Left colon (tissue), 2 donors: Measurements from ENCODE around the gene GMEB2. TPM values are rescaled to one million over a fixed set of nuclear protein-coding genes. Genes with fewer than 3 reads are reported as not detected.

Source experiments
- ATAC-seq: fragments of 200-7000 bp; cut with Tn5 transposase; one replicate; pipeline ENCODE4 v1.9.1; 2020; ENCODE audit warnings: mild to moderate bottlenecking, moderate library complexity
- DNase-seq, 2 donors: peaks; one replicate each; pipeline ENCODE4 v3.0.0-alpha.2; 2020
- intact Hi-C, 2 donors: fragments of 100-400 bp; cut with DNase I in 1 of 2; cut with micrococcal nuclease in 1 of 2; formaldehyde crosslinking; loops; one replicate each; pipeline versions ENCODE4 v1.11.2 to v1.14.0; 2022; cut with DNase I, micrococcal nuclease
- total RNA-seq, 2 donors: library from RNA; stranded (reverse); fragmentation: NEBNext Ultra II Directional; extraction: Animal tissue kit (Norgen Biotek cat#: 25700); gene quantifications; one replicate each; pipeline ENCODE4 v1.2.1, GENCODE V29; 2021
- donor health status: DM: no; HTN: no; CAD: no.
- donor health status: DM: yes; HTN: yes; CAD: no.

The GMEB2 gene
- total RNA-seq, 2 donors from 2014 or later: 9.7 to 11.6 TPM

DNA sequence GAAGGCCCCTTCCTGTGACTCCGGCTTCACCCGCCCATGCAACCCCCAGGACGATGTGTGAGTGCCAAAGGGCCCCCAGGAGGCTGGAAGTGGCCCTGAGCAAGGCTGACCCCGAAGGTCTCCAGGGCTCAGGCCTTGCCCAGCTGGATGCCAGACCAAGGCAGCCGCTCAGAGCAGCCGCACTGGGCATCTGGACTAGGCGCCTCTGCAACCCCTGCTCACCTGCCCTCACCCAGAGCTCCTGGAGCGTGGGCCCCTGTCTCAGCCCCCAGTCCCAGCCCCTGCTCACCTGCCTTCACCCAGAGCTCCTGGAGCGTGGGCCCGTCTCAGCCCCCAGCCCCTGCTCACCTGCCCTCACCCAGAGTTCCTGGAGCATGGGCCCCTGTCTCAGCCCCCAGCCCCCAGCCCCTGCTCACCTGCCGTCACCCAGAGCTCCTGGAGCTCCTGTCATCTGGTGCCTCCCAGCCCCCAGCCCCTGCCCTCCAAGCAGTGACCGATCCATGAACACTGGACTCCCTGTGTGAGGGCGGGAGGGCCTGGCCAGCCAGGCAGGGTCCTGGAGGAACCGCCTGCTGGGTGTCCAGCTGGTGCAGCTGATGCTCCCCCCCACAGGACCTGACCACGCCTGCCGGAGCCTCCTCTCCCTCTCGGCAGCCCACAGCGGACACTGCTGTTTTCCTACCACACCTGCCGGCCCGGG is 80.5 kb downstream of the GMEB2 start:
- no peak for ATAC-seq
- intact Hi-C loops: no loop called here
- DNase-seq: peak in 1 of 2 donors; percentile 45

DNA sequence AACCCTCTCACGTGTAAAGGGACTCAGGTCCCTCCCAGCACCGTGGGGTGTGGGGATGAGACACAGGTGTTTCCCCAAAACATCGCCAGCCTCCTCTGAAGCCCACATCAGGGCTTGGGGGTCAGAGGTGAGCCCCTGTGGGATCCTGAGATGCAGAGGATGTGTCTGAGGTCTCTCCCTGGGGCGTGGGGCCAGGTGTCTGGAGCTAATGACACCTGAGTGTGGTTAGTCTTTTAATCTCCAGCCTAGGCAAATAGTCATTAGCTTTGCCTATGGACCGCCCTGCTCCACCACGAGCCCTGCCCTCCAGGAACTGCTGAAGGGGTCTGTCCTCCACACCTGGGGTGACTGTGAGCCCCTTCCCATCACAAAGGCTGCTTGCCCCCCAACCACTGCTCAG is 81.1 kb downstream of the GMEB2 start:
- peak in 1 of 2 donors; percentile 63 for DNase-seq
- ATAC-seq: peak; percentile 31
- intact Hi-C loops: no loop called here

DNA sequence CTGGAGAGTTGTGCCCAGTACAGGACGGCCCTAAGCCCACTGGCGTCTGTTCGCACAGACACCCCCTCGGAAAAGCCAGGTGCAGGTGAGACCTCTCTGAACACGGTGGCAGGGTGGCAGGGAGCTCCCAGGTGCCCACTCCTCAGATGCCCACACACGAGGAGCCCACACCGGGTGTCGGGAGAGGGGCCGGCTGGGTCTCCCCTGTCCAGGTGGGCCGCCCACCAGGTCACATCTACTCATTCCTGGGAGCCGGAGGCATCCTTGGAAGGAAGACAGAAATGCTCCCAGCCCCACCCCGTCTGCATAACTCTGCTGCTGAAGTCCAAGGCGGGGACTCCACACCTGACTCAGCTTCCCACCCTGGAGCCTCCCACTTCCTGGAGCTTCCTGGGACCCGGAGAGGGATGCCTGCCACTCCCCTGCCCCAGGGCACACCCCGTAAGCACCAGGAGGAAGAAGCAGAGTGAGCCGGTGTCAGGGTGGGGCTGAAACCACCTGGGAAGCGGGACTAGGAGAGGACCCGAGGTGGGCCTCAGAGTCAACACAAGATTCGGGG is 81.9 kb downstream of the GMEB2 start:
- ATAC-seq: peak; percentile 76
- intact Hi-C loops: no loop called here
- DNase-seq: peak; percentile 80 to 94

DNA sequence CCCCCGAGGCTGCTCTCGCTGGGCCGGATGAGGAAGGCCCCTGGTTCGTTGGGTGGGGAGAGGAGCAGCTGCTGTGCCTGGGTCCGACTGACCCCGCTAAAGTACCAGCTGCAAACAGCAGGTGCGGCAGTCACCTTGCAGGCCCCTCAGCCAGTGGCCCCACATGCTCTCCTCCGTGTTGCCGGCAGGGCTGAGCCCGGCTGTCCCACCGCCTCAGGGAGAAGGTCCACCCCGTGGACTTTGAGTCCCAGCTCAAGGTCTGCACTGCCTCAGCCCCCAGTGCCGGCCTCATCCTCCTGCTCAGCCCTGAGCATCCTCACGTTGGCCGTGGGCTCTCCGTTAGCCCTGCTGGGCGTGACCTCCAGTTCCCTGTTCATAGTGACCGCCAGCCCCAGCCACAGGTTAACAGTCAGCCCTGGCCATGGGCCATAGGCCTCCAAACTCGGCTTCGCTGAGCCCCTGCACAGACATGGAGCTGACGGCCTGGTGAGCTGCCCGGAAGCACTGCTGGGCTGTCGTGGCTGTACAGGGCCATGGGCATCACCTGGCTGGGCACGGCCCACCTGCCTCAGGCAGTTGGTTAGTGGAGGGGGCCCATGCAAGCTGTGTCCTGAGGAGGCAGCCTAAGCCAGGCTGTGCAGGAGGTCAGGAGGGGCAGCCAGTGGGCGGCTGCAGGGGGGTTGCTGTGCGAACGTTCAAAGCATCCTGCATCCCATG is 82.5 kb downstream of the GMEB2 start:
- intact Hi-C loops: no loop called here
- DNase-seq (peak in 1 of 2 donors; percentile 38), ATAC-seq (peak; percentile 14)

DNA sequence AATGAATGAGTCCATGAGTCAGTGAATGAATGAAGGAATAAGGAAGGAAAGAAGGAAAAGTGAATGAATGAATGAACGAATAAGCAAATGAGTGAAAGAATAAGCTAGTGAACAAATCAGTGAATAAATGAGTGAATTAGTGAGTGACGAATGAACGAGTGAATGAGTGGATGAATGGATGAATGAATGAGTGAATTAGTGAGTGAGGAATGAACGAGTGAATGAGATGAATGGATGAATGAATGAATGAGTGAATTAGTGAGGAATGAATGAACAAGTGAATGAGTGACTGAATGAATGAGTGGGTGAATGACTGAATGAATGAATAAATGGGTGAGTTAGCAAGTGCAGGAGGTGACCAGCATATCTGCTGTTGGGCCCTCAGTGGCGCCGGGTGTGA is 83.2 kb downstream of the GMEB2 start:
- ATAC-seq (no peak), DNase-seq (no peak)
- intact Hi-C loops: no loop called here

DNA sequence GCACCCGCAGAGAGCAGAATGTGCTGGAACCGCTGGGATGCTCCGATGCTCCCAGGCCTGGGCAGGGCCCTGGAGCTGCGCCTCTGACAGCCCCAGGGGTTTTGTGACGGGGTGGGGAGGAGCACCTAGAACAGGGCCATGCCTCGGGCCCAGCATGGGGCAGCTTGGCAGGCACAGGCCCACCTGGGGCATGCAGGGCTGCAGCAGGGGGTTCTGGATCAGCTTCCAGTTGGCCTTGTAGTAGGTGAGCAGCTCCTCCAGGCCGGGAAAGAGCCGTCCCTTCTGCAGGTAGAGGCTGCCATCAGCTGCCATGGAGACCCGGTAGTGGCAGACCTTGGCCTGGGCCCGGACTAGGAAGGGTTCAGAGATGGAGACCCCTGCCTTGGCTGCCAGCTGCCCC is 83.8 kb downstream of the GMEB2 start:
- DNase-seq: peak in 1 of 2 donors; percentile 11
- intact Hi-C loops: no loop called here

DNA sequence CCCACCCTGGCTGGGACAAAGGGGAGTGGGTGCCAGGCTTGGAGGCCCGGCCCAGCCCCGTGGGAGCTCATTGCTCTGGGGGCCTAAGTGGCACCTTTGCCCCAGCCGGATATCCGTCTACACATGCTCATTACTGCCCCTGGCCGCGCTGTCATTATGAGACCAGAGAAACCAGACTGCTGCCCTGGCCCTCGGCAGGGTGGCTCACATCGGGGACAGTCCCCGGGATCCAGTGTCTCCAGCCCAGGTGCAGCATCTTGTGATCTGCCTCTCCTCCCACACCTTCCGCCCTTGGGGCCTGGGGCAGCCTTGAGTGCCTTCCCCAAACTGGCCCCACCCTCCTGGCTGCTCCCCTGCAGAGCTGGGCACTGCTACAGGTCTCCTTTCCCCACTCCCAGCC is 84.2 kb downstream of the GMEB2 start:
- intact Hi-C loops: no loop called here
- DNase-seq (peak in 1 of 2 donors; percentile 26), ATAC-seq (no peak)

More for the DNA sequence above, 83.8 kb downstream of the GMEB2 start:
- ATAC-seq: no peak

DNA sequence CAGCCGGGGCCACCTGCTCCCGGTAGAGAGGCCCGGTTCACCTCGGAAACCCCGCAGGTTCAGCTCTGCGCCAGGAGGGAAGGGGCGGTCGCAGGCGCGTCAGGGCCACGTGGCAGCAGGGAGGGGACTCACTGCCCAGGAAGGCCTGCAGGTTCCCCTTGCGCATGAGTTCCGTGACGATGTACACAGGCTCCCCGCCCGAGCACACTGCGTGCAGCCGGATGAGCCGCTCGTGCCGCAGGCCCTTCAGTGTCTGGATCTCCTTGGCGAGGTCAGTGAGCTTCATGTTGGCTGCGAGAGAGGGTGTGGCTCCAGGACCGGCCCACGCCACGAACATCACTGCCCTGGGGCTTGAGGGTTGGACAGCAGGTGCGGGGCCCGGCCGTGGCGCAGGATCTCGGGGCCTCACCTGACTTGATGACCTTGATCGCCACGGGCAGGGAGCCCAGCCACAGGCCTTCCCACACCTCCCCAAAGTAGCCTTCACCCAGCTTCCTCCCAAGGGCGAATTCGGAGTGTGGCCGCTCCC is 84.8 kb downstream of the GMEB2 start:
- peak; percentile 36 for ATAC-seq
- DNase-seq: peak; percentile 85 to 86
- intact Hi-C loops: no loop called here

DNA sequence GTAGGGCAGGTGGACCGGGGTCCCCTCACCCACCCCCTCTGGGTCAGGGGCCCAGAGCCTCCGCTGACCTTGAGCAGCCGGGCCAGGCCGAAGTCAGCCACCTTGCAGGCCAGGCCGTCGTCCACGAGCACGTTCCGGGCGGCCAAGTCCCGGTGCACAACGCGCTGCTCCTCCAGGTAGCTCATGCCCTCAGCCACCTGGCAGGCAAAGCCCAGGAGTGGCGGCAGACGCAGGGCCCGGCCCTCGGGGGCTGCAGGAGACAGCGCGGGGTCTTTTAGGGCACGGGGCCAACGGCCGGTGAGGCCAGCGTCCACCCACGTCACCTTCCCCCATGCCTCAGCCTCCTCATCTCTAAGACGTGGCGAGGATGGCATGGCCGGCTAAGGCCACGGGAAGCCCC is 85.5 kb downstream of the GMEB2 start:
- ATAC-seq (no peak), DNase-seq (peak in 1 of 2 donors; percentile 22)
- intact Hi-C loops: no loop called here

DNA sequence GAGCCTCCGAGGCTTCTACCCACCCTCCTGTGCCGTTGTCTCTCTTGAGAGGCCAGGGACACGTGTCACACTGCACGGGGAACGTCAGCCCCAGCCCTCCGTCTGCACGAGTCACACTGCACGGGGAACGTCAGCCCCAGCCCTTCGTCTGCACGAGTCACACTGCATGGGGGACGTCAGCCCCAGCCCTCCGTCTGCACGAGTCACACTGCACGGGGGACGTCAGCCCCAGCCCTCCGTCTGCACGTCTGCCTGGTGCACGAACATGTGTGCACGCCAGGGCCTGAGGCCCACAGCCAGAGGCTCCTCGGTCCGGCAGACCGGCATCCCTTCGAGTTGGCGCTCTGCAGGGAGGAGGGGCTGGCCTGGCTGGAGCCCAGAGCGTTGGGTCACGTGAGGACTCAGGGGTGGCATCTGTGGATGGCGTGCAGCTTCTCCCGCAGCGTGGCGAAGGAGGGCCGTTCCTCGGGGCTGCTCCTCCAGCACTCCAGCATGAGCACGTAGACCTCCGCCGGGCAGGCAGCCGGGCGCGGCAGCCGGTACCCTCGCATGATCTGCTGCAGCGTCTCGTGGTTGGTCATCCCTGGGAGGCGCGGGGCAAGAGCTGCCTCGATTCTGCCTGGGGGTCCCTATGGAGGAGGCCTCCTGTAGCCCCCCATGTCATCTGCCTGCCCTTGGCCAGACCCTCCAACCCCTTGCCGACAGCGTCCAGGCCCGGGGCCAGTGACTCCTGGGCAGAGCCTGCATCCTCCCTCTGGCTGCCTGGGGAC is 86.3 kb downstream of the GMEB2 start:
- intact Hi-C loops: no loop called here
- ATAC-seq: no peak
- DNase-seq: peak in 1 of 2 donors; percentile 26

DNA sequence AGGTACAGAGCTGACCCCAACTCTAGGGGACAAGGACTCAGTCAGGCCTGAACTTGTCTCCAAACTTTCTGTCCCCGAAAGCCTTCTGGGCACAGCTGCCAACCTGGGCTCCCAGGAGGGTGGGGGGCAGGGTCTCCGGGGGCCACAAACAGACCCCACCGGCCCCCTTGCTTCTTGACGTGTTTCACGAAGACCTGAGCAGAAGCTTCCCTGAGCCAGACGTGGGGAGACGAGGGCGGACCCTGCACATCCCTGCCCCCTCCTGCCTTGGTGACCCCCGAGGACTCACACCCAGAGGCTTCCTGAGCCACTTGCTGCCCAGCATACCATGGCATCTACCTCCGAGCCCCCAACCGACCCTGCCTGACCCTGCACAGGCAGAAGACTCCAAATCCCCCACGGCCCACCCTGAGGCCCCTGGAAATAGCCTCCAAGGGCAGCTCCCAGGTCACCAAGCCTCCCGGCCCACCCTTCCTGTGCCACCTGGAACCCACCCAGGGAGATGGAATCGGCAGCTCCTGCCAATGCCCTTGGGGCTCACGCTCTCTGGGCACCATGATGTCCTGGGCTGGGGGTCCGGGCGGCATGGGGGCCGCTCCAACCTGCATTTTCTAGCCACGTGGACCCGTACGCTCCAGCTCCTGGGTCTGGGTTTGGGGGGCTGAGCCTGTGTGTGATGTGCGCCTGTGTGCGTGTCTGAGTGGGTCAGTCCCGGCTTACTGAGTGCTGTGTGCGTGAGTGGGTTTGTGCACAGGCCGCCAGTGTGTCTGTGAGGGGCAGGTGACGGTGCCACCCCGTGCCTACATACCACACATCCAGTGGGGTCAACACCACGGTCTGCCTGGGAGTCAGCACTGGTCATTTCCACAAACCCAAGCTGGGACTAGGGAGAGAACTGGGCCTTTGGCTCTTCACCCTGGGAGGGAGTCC is 87.2 kb downstream of the GMEB2 start:
- no peak for ATAC-seq
- DNase-seq: no peak
- intact Hi-C loops: loop anchor here (5.0 to 10.0 kb wide), 2 partner anchors 433 to 435 kb away; partner anchors contain the start of gene SAMD10 (in 1 of the 2)

DNA sequence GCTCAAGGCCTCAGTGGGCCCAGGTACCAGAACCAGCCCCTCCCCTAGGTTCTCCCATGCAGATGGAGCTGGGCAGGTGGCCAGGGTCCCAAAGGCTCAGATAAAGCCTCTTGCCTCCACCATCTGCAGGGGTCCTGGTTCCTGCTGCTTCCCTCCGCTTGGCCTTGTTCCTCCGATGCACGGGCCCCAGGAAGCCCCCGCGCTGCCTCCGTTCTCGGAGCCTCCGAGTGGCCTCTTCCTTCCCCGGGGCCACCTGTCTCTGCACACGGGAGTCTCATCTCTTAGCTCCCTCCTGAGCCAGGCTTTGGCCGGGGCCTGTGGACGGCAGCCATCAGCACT is 87.8 kb downstream of the GMEB2 start:
- ATAC-seq (no peak), DNase-seq (no peak)
- intact Hi-C loops: loop anchor here (5.0 to 10.0 kb wide), 2 partner anchors 433 to 436 kb away; partner anchors contain the start of gene SAMD10 (in 1 of the 2)

DNA sequence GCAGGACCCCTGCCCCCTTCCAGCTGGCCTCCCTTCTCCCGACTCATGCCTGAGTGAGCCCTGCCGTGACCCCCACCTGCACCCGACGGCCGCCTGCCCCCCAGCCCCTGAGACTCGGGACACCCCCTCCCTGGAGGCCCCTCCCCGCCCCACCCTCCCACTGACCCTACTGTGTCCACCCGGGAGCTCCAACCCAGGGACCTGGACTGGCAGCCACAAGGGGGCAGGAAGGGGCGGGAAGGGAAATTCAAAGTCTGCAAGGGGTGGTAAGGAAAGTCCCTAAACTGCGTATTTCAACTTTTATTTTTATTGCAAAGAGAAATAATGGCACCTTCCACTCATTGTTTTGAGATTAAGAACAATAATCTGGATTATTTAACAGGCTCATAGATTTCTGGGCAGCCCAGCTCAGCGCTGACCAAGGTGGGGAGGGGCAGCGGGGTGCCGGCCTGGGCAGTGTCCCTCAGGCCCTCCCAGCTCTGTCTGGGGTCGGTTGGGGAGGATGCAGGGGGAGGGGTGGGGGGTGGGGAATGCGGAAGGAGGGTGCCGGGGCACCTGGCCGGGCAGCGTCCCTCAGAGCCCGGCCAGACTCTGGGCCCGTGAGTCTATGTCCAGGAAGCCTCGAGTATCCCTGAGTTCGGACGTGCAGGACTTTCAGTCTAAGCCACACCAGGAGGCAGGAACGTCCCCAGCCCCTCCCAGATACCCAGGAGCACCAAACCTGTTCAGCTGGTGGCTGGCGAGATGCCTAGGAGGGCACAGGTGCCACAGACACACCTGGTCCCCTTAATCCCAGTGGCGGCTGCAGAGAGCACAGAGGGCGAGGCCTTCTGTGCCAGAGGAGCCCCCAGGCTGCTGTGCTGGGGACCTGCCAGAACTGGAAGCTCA is 88.5 kb downstream of the GMEB2 start:
- DNase-seq: peak; percentile 92 to 95
- intact Hi-C loops: loop anchor here (5.0 to 10.0 kb wide), 2 partner anchors 434 to 436 kb away; partner anchors contain the start of gene SAMD10 (in 1 of the 2)
- ATAC-seq: peak; percentile 37
